ENCODE measurements around the gene NEDD4L.

- TF ChIP-seq GLIS3 (CRISPR knock-in tag; IDR thresholded peaks at IDR 0.05) (no peak), ARNTL (CRISPR knock-in tag; IDR thresholded peaks at IDR 0.05; ENCODE audit: borderline replicate concordance, low read depth) (no peak)
Observed at GRCh38 chr18:58216071-58216481, 172.1 kb downstream of the NEDD4L start.
